Activated T-cell treated with anti-CD3 and anti-CD28 coated beads, Interleukin-2, amount 50 U/mL, for 4 hours (primary cell): Measurements from ENCODE around the gene CYP3A7. TPM values are rescaled to one million over a fixed set of nuclear protein-coding genes. Genes with fewer than 3 reads are reported as not detected.
"Not testable (repeated sequence)": the region's sequence is repeated elsewhere in the genome, so short reads cannot be mapped to it uniquely, and the experiment has no call there.

Experiments
- ATAC-seq, 2 donors: fragments of 200-7000 bp; cut with Tn5 transposase; one replicate each; pipeline ENCODE4 v1.10.0; 2021
- DNase-seq: peaks from one replicate; pipeline ENCODE4 v3.0.0-alpha.2; 2020
- H3K27me3 Mint-ChIP-seq: one replicate; pipeline ENCODE4 v1.8.0; 2021; ENCODE audit warnings: low read depth, mixed read lengths
- H3K36me3 Mint-ChIP-seq: one replicate; pipeline ENCODE4 v1.8.0; 2022; ENCODE audit warnings: mixed read lengths; ENCODE audit not compliant: insufficient read depth
- H3K4me1 Mint-ChIP-seq: one replicate; pipeline ENCODE4 v1.8.0; 2021; ENCODE audit warnings: low read depth, mixed read lengths
- H3K4me3 Mint-ChIP-seq: one replicate; pipeline ENCODE4 v1.8.0; 2021; ENCODE audit warnings: mild to moderate bottlenecking, moderate library complexity, mixed read lengths
- H3K9me3 Mint-ChIP-seq: one replicate; pipeline ENCODE4 v1.8.0; 2021; ENCODE audit warnings: mixed read lengths
- total RNA-seq, 3 donors: library from RNA; stranded (reverse); gene quantifications; one replicate each; pipeline ENCODE4 v1.2.1, GENCODE V29; 2021

CYP3A7 gene
- total RNA-seq, 3 donors from 2014 or later = not detected

DNA sequence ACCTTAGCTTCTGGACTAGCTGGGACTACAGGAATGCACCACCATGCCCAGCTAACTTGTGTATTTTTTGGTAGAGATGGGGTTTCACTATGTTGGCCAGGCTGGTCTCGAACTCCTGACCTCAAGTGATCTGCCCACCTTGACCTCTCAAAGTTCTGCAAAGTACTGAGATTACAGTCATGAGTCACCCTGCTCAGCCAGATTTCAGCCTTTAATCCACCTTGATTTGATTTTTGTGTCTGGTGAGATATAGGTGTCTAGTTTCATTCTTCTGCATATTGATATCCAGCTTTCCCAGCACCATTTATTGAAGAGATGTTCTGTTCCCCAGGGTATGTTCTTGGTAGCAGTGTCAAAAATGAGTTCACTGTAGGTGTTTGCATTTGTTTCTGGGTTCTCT is 20.1 kb upstream of the CYP3A7 start:
- Mint-ChIP-seq H3K4me3 (no peak overlapping the region), H3K9me3 (no peaks in the 10 kb centered on the region), H3K4me1 (no peaks in the 10 kb centered on the region), H3K36me3 (no peaks in the 10 kb centered on the region), H3K27me3 (peaks cover 4% of the 10 kb centered on the region)
- DNase-seq = no peak
- no peak for ATAC-seq

DNA sequence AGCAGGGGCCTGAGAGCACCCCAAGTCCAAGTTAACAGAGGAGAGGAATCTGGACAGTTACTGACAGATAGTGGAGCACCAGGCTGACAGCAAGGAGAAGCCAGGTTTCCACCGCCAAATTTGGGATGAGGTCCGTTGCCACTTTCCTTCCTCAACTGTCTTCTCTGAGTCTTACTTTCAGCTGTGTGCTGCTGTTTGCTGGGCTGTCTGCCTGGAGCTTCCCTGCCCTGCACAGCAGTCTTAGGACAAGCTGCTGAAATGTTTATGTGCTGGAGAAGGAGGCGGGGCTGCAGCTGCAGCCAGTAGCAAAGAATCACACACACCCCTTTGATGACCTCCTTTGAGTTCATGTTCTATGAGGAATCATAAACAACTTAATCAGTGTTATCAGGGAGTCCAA is 17.4 kb upstream of the CYP3A7 start:
- DNase-seq = no peak
- H3K4me3 Mint-ChIP-seq = no peak overlapping the region
- ATAC-seq = no peak
- no peaks in the 10 kb centered on the region for H3K4me1 Mint-ChIP-seq
- H3K36me3 Mint-ChIP-seq = no peaks in the 10 kb centered on the region
- H3K27me3 Mint-ChIP-seq = peaks cover 4% of the 10 kb centered on the region
- no peaks in the 10 kb centered on the region for H3K9me3 Mint-ChIP-seq

DNA sequence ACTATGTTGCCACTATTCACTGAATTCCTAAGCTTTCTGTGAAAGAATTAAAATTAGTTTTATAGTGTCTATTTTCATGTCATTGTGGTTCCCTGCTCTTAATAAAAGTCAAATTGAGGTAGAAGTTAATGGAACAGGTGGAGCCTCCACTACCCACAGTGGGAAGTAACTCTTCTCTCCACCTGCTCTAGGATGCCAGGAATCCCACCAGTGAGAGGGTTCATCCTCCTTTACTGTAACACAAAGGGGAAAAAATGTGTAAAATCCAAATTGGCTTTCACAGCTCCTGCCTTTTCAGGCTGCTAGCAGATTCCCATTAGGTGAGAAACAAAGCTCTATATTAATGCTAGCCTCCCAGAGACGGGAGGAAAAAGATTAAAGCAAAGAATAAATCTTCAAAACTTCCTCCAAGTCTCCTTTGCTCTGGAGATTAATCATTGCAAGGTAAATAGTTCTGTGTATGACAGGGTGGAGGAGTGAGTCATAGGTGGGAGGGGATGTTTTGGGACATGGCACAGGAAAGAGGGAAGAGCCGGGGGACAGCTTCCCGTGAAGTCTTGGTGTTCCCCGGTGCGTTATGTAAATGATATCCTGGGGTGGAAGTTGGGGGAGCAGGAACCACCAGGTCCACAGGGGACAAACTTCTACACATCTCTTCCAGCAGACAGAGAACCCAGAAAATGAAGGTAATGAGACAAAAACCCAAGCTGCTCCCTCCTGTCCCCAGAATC is 16.5 kb upstream of the CYP3A7 start:
- not testable (repeated sequence) for ATAC-seq

DNA sequence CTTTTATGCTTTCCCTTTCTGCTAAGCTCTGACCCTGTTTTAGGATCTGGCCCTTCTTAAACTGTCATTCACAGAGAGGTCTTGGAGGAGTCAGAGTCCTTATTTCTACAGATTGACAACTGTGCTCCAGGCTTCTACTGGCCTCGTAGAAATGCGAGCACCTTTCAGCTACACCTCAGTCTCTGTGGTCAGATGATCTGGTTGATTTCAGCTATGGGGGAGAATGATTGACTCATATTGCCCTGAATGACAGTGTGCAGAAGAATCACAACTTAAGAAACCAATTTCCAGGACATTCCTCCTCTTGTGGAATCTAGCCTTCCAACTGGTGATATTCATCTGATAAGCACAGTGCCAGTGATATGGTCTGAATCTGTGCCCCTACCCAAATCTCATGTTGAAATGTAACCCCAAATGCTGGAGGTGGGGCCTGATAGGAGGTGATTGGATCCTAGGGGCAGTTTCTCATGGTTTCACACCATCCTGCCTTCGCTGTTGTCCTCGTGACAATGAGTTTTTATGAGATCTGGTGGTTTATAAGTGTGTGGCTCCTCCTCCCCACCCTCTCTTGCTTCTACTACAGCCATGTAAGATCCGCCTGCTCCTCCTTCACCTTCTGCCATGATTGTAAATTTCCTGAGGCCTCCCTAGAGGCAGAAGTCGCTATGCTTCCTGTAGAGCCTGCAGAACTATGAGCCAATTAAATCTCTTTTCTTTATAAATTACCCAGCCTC is 14.0 kb upstream of the CYP3A7 start:
- Mint-ChIP-seq H3K36me3 (no peaks in the 10 kb centered on the region), H3K4me1 (no peaks in the 10 kb centered on the region), H3K4me3 (no peak overlapping the region), H3K27me3 (peaks cover 10% of the 10 kb centered on the region), H3K9me3 (peaks cover 5% of the 10 kb centered on the region)
- ATAC-seq = peak in 1 of 2 donors; percentile 30
- DNase-seq = no peak

More for the DNA sequence above, 16.5 kb upstream of the CYP3A7 start:
- not testable (repeated sequence) for H3K36me3 Mint-ChIP-seq, H3K4me3 Mint-ChIP-seq, H3K4me1 Mint-ChIP-seq, DNase-seq, H3K9me3 Mint-ChIP-seq, H3K27me3 Mint-ChIP-seq

DNA sequence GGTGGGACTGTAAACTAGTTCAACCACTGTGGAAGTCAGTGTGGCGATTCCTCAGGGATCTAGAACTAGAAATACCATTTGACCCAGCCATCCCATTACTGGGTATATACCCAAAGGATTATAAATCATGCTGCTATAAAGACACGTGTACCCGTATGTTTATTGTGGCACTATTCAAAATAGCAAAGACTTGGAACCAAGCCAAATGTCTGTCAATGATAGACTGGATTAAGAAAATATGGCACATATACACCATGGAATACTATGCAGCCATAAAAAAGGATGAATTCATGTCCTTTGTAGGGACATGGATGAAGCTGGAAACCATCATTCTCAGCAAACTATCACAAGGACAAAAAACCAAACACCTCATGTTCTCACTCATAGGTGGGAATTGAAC is 11.9 kb upstream of the CYP3A7 start:
- H3K4me1 Mint-ChIP-seq, H3K4me3 Mint-ChIP-seq, H3K9me3 Mint-ChIP-seq, DNase-seq, ATAC-seq, H3K36me3 Mint-ChIP-seq: not testable (repeated sequence)
- peaks cover 13% of the 10 kb centered on the region for H3K27me3 Mint-ChIP-seq

DNA sequence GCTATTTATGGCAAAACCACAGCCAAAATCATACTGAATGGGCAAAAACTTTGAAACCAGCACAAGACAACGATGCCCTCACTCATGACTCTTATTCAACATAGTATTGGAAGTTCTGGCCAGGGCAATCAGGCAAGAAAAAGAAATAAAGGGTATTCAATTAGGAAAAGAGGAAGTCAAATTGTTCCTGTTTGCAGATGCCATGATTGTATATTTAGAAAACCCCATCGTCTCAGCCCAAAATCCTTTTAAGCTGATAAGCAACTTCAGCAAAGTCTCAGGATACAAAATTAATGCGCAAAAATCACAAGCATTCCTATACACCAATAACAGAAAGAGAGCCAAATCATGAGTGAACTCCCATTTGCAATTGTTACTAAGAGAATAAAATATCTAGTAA is 10.4 kb upstream of the CYP3A7 start:
- H3K36me3 Mint-ChIP-seq, ATAC-seq, DNase-seq, H3K9me3 Mint-ChIP-seq, H3K4me3 Mint-ChIP-seq, H3K4me1 Mint-ChIP-seq: not testable (repeated sequence)
- peaks cover 11% of the 10 kb centered on the region for H3K27me3 Mint-ChIP-seq

DNA sequence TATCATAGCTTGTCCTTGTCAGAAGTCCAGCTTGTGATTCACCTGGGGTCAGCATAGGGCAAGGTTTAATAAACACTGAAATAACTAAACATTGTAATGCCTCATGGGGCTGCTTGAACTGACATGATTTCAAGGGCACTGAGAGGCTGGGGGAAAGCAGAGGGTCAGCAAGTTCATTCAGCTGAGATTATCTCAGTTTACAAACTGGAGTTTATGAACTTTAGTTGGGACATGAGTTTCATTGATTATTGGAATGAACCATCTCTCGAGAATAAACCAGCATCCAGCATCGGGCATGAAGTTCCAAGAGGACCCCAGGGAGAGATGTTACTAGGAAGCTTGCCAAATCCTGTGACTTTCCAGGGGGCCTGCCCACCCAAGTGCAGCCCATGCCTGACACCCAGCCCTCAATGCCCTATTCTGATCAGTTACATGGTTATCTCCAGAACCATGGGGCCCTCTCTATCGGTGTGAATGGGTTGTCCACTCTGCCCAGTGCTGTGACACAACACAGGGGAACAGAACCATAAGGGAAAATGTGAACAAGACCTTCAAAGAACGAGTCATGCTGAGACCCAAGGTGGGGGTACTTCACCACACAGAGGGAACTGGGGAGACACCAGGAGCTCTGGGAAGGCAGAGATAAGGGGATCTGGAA is 7.9 kb upstream of the CYP3A7 start:
- Mint-ChIP-seq H3K27me3 (peaks cover 11% of the 10 kb centered on the region), H3K36me3 (peaks cover 4% of the 10 kb centered on the region), H3K4me3 (no peak overlapping the region), H3K4me1 (no peaks in the 10 kb centered on the region), H3K9me3 (peaks cover 5% of the 10 kb centered on the region)
- ATAC-seq (no peak), DNase-seq (no peak)

DNA sequence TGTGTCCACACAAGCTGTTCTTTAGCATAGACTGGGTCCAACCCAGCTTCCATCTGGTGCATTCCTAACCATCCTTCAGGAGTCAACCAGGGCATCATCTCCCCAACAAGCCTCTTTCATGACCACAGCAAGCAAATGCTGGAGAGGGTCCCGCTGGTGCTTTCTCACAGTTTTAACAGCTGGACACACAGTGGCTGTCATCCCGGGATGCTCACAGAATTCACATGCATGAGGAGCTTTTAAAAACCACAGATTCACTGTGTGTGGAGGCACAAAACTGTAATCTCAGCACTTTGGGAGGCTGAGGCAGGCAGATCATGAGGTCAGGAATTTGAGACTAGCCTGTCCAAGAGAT is 6.4 kb upstream of the CYP3A7 start:
- ATAC-seq = no peak
- H3K36me3 Mint-ChIP-seq = peaks cover 9% of the 10 kb centered on the region
- no peak for DNase-seq
- no peak overlapping the region for H3K4me3 Mint-ChIP-seq
- H3K9me3 Mint-ChIP-seq = peaks cover 5% of the 10 kb centered on the region
- peaks cover 11% of the 10 kb centered on the region for H3K27me3 Mint-ChIP-seq
- no peaks in the 10 kb centered on the region for H3K4me1 Mint-ChIP-seq

DNA sequence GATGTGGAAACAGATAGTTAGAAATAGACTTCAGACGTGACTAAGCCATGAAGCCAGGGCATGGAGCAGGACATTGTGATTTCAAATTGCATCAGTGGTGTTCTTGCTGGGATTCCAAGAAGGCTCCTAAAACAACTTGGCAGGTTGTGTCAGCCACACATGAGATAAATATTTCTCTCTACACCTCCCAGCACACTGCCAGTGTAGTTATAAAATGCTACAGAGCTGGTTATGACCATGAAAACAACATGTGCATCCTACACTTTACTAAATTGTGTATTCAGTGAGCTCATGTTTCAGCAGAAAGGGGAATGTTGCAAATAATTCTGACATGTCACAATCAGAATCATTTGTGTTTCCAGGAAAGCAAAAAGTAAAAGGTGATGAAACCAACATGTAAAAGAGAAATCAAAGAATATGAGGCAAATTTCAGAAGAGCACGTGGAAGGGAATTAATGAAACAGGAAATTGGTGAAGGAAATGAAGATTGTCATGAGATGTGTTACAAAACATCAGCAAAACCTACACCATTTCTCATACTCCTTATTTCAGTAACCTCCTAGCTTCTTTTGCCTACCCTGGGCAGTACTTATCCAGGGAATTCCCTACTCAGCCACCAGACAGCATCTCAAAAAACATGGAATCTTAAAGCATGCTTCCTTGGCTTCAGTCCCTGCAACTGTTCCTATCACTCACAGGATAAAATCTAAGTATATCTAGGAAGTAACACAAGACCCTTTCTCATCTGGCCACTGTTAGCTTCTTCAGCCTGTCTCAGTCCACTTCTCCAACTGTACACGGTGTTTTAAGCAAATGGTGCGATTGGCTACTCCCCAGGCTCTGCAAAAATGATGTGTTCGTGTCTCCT is 5.8 kb upstream of the CYP3A7 start:
- DNase-seq = no peak
- H3K36me3 Mint-ChIP-seq = peaks cover 11% of the 10 kb centered on the region
- peaks cover 11% of the 10 kb centered on the region for H3K27me3 Mint-ChIP-seq
- H3K9me3 Mint-ChIP-seq = peaks cover 5% of the 10 kb centered on the region
- ATAC-seq = peak; percentile 41 to 51
- H3K4me3 Mint-ChIP-seq = no peak overlapping the region
- H3K4me1 Mint-ChIP-seq = no peaks in the 10 kb centered on the region

DNA sequence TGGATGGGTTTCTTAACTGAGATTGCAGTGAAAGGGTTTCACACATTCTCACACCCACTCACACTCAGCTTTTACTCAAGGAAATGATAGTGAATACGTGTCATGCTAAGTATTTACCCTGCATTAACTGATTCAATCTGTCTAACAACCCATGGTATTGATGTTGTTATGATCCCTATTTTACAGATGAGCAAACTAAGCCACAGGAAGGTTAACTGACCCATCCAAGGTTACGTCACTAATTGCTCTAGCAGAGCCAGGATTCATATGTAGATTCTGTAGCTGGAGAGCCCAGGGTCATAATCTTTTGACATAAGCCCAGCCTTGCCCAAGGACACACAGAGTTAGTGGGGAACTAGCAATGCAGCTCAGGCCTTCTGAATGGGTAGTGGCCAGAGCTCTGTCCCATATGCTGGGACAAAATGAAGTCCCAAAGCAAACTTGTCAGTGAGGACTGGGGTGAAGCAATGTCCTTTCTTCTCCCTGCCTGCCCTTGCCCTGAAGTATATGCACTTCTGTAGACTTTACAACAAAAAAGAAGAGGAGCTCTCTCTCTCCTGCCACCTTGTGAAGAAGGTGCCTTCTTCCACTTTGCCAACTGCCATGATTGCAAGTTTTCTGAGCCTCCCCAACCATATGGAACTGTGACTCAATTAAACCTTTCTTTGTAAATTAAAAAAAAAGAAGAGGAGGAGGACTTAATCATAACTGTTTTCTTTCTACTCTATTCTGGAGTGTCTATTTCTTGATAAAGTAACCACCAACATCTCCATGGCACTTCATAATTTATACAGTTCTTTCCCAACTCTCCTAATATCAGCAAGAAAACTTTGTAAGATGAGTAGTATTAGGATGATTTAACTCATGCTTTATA is 4.9 kb upstream of the CYP3A7 start:
- ATAC-seq (peak; percentile 14 to 18), DNase-seq (no peak)
- peaks cover 16% of the 10 kb centered on the region for H3K36me3 Mint-ChIP-seq
- H3K27me3 Mint-ChIP-seq = peaks cover 11% of the 10 kb centered on the region
- no peaks in the 10 kb centered on the region for H3K4me1 Mint-ChIP-seq
- H3K4me3 Mint-ChIP-seq = no peak overlapping the region
- peaks cover 5% of the 10 kb centered on the region for H3K9me3 Mint-ChIP-seq

DNA sequence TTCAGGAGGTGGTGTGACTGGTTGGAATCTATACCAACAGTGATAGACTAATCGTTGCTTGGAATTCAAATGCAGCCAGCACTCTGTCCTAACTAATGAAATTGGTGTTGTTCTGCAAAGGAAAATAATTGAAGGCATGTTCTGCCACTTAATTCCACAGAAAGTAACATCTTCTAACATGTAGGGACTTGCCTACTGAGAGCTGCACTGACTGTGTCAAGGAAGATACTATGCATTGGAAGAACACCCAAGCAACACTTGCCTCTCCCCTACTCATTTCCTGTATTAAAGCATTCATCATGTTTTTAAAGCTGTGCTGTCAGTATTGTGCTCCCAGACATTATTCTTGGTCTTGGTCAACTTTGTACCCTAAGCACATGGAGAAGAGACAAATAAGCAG is 2.7 kb upstream of the CYP3A7 start:
- no peak for ATAC-seq
- H3K27me3 Mint-ChIP-seq = no peaks in the 10 kb centered on the region
- no peaks in the 10 kb centered on the region for H3K4me1 Mint-ChIP-seq
- H3K36me3 Mint-ChIP-seq = peaks cover 15% of the 10 kb centered on the region
- no peak overlapping the region for H3K4me3 Mint-ChIP-seq
- no peaks in the 10 kb centered on the region for H3K9me3 Mint-ChIP-seq
- no peak for DNase-seq

DNA sequence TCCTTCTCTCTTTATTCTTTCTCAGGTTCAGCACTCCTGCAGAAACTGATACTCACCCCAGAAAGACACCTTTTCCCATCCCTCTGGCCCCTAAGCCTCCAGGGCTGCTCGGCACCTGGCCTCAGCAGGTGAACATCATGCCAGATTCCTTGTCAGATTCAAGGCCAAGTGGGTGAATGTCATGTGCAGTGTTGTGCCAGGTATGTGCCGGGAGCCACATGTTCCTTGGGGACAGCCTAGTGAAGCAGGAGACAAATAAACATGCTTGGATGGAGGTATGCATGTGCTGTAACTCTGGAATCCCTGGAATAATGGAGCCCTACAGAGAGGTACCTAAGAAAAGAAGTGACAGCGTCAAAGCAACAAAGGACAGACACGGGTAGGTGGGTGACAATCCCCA is 1.7 kb upstream of the CYP3A7 start:
- H3K4me1 Mint-ChIP-seq, H3K4me3 Mint-ChIP-seq, ATAC-seq, H3K9me3 Mint-ChIP-seq, DNase-seq, H3K27me3 Mint-ChIP-seq: not testable (repeated sequence)
- H3K36me3 Mint-ChIP-seq = peaks cover 15% of the 10 kb centered on the region

DNA sequence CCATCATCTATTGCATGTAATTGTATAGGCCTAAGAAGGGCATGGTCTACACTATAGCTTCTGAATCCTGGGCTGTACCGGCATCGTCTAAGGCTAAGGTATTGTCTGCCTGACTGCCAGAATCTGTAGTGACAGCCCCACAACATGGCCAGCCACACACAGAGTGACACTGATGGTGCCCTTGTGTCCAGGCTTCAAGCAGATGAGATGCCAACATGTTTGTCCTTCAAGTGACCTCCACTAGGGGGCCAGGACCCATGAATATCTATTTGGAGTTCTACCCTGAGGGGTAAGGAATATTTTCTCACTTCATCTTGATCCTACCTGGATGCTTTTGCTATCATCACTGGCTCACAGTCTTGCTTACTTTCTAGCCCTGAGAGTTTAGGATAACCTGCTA is 1.5 kb downstream of the CYP3A7 start:
- H3K9me3 Mint-ChIP-seq = no peaks in the 10 kb centered on the region
- DNase-seq (no peak), ATAC-seq (no peak)
- H3K4me3 Mint-ChIP-seq = no peak overlapping the region
- no peaks in the 10 kb centered on the region for H3K4me1 Mint-ChIP-seq
- peaks cover 14% of the 10 kb centered on the region for H3K36me3 Mint-ChIP-seq
- H3K27me3 Mint-ChIP-seq = no peaks in the 10 kb centered on the region
